Stimulated activated CD4-positive, alpha-beta T cell treated with anti-CD3 and anti-CD28 coated beads, Interleukin-4, amount 100 ng/mL, for 24 hours (primary cell): ENCODE results near the gene FGF18.

Experiments
- DNase-seq: peaks from one replicate; pipeline ENCODE4 v3.0.0-alpha.2; 2020

FGF18 gene

GRCh38 chr5:171445644-171446516, 26.4 kb downstream of the FGF18 start:
- DNase-seq, result no peak

DNA sequence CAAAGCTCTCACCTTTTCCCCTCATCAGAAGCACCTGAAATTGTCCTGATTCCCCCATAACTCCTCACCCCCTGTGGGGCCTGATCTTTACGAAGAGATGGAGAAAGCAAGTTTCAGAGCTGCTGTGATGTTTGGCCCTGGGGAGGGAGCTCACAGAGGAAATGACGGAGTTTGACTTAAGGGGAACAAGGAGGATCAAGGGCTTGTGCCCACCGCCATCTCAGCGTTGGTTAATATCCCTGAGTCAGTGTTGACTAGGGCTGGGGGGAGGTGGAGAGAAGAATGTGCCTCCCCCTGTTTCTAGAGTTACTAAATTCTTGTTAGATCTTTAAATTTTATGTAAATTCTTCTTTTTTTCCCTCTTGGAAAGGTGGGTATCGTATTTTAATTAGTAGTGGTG, 27.8 kb downstream of the FGF18 start:
- no peak for DNase-seq

- DNase-seq, result no peak
Observed at GRCh38 chr5:171449426-171449825, 30.0 kb downstream of the FGF18 start.

DNA sequence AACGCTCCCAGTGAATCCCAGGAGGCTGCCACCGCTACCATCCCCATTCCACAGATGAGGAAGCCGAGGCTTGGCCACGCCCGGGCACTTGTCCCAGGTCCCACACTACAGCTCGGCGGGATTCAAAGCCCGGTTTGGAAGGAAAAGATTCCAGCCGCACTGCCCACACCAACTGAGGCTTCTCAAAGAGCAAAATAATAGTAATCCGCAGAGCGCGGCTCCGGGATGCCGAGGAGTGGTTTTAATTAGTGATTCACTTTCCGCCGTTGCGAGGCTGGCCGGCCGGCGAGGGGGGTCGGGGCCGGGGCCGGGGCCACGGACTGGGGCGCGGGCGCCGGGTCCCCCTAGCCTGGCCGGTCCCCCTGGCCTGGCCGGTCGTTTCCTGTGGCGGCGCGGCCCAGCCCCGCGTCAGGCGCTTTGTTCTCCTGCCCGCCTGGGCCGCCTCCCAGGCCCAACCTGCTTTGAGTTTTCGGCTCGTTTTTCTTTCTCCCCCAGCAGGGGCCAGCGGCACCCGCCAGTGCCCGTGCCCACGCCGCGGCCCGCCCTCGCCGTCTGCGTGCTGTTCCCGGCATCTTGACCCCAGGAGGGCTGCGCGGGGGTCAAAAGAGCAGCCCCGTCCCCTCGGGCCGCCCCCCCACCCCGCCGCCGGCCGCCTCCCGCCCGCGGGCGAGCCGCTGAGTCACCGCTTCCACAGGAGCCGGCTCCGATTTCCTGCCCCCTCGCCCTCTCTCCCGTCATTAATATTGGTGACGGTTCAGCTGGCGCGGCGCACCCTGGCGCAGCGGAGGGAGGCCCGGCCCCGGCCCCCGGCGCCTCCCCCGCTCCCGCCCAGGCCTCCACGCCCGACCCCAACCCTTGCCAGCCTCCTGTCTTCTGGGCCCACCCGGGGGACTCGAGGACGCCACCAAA, 31.2 kb downstream of the FGF18 start:
- DNase-seq, result peak; percentile 22

GRCh38 chr5:171451421-171451820, 32.0 kb downstream of the FGF18 start:
- DNase-seq, result no peak

DNA sequence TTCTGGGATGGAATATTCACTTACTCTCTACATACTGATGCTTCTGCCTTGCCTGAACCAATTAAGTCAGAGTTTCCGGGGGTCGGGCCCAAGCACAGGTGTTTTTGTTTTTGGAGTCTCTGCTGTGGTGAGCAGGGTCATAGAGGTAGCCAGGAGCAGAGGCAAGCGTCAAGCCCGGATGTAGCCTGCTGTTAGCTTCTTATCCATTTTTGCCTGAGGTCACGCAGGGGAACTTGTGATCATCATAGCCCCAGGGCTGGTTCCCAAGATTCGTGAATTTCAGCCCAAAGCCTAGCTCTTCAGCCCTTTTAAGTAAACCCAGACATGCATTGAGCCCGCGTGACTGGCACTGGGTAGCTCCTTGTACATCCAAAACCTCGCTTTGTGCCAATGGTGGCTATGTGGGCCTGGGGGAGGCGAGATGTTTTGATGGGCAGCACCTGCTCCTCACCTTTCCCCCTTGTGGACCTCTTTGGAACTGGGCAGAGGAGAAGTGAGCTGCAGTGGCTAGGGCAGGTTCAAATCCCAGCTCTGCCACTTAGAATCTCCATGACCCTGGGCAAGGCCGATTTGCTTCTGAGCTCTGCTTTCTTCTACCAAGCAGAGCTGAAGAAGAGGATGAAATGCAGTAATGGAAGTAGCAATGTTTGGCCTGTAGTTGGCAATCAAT, 33.7 kb downstream of the FGF18 start:
- no peak for DNase-seq

DNA sequence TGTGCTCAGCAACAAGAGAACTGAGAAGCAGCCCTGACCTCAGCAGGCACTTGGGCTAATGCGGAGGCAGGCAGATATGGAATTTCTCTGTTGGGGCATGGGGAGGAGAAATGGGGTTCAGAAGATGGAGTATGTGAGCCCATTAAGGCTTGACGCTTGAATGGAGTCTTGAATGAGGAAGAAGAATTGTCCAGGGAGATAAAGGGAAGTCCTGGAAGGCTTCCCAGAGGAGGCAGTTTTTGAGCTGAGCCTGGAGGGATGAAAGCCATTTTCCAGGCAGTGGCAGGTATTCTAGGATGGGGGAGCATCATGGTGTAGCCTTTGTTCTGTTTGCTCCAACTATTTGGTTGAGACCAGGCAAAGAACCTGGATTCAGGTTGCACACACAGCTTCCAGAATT, 34.5 kb downstream of the FGF18 start:
- DNase-seq, result no peak

GRCh38 chr5:171454549-171454948, 35.1 kb downstream of the FGF18 start:
- DNase-seq, result no peak

DNA sequence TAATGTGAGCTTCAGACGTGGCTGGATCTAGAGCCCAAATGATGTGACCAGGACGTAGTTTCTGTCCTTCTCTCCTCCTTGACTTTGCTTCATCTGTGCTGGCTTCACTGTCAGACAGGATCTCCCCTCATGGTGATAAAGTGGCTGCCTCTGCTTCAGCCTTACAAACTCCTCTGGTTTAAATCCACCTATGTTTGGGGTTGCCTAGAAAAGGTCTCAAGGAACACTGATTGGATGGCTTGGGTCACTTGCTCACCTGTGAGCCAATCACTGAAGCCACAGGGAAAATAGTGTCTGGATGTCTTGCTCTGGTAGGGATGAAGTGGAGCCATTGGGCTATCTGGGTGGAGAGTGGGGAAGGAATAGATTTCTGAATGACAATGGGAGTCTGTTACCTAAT, 36.1 kb downstream of the FGF18 start:
- no peak for DNase-seq

DNA sequence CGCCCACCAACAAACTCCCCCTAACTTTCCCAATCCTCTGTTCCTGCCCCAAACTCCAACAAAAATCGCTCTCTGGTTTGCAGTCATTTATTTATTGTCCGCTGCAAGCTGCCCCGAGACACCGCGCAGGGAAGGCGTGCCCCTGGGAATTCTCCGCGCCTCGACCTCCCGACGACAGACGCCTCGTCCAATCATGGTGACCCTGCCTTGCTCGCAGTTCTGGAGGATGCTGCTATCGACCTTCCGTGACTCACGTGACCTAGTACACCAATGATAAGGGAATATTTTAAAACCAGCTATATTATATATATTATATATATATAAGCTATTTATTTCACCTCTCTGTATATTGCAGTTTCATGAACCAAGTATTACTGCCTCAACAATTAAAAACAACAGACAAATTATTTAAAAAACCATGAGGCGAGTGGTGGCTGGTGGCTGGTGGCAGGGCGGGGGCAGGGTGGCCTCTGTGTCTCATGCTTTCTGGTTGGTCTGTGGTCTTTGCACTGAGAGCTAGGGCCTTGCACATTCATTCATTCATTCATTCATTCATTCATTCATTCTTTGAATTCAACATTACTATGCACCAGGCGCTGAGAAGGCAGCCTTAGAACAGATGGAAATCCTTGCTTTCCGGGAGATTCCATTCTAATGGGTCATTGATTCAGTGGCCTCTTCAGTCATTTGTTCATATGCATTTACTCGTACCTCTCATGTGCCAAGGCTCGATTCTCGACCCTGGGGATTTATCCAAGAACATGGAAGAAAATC, 37.9 kb downstream of the FGF18 start:
- no peak for DNase-seq

GRCh38 chr5:171459839-171460238, 40.4 kb downstream of the FGF18 start:
- no peak for DNase-seq

DNA sequence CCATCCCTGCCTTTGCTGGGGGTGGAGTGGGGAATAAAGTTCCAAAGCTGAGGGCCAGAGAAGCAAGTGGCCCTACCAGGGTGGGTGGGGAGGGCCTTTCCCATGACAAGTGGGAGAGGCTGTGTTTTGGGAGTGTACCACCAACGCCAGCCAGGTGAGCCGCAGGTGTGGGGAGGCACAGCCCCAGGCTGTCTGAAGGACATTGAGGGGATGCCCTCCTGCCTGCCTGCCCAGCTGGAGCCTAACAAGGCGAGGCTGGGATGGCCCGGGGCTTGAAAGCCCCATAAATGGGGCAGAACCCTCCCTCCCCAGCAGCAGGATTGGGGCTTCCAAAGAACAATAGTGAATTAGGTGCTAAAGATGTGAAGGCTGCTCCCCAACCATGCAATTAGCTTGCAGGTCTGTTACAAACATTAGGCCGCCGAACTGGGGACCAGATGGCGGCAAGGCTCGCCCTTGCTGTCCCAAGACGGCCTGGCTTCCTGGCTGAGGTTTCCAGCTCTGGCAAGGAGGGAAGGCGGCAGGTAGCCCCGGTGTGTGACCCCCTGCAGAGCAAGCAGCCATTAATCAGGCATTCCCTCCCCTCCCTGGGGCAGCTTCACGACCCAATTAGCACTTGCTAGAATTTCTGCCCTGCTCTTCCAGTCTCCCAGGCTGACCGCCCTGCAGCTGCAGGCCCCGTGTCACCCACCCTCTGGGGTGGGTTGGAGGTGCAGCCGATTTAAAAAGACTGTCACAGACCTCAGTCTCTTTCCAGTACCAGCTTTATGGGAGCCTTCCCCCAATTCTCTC, 42.9 kb downstream of the FGF18 start:
- DNase-seq, result no peak

DNA sequence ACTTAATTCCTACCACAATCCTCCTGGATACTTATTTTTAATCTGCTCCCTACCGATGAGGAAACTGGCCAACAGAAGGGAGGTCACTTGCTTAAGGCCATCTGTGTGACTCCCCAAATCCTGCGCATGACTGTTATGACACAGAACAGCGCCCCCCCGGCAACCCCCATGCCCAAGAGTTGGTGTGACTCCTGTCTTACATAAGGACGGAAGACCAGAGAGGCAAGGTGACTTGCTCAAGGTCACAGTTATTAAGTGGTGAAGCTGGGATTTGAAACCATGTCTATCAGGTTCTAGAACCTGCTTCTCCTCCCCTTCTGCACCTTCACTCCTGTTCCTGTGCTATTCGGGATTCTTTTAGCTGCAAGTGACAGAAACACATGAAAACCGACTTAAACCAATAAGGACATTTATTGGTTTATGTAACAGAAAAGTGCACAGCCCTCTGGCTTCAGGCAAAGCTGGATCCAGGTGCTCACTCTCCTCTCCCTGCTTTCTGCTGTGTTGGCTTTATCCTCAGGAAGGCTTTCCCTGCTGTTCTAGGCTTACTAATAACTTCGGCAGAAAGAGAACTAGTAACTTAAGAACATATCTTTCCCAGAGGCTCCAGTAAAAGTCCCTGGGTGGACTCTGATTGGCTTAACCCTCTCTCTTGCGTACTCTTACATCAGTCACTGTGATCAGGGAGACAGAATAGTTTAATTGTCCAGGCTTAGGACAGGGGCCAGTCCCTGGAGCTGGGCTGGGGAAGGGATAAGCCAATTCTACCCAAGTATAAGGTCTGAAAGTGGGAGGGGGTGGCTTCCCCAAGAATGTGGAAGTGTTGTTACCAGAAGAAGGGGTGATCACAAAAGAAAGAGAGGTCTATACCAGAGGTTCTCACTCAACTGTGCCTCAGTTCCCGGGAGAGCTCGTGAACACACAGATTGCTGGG, 43.7 kb downstream of the FGF18 start:
- no peak for DNase-seq

DNA sequence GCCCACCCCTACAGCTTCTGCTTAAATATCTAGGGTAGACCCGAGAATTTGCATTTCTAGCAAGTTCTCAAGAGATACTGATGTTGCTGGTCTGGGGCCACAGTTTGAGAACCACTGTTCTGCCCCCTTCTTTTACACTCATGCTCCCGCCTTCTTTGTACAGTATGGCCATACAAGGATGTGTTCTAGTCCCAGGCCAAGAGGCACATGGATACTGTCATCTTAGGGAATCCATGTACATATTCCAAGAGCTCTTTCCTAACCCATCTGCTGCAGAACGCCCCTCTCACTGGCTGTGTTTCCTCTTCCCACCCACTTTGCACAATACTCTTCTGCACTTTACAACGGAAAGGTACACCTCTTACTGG, 44.4 kb downstream of the FGF18 start:
- DNase-seq, result no peak

DNA sequence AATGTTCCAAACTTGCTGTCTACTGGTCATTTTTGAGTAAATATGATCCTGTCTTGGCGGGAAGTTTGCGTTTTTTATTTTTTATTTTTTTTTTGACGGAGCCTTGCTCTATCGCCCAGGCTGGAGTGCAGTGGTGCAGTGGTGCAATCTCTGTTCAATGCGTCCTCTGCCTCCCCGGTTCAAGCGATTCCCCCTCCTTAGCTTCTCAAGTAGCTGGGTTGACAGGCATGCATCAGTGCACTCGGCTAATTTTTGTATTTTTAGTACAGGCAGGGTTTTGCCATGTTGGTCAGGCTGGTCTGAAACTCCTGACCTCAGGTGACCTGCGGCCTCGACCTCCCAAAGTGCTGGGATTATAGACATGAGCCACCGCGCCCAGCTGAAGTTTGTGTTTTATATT, 45.4 kb downstream of the FGF18 start:
- no peak for DNase-seq

DNA sequence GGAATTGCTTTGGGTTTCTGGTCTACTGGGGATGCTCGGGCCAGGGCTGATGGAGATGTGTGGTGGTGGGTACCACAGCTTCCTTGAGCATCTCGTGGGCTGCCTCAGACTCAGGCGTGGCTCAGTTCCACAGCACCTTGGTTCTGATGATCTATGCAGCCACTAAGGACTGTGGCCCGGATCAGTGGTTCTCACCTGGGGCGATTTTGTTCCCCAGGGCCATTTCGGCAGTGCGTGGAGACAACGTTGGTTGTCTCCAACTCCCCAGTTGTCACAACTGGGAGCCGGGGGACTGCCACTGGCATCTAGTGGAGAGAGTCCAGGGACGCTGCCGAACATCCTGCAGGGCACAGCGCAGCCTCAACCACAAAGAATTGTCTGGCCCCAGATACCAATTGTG, 47.7 kb downstream of the FGF18 start:
- no peak for DNase-seq

DNA sequence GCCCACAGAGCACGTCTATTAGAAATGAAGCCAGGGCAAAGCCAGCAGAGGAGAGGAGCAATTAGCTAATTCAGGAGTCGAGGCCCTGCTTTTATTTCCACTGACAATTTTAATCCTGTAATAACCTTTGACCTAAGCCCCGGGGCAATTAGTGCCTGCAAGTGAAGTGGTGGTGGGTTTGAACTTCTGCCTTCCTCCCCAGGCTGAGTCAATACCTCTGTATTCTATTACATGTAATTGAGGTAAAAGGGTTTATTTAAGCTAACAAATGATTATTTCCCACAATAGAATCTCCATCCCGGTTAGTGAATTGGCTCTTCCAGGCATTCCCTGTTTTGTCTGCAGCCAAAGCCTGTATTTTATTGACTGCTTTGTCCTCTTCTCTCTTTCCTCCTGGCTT, 49.9 kb downstream of the FGF18 start:
- no peak for DNase-seq

DNA sequence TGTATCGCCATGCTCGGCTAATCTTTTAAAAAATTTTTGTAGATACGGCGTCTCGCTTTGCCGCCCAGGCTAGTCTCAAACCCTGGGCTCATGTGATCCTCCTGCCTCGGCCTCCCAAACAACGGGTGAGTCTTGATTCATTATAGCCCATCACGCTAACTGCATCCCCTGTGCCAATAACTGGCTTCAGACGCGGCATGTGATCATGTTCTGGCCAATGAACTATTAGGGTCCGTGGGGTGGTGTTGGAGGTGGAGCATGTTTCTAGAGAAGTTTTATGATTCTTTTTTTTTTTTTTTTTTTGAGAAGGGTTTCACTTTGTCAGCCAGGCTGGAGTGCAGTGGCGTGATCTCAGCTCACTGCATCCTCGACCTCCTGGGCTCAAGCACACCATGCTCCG, 51.0 kb downstream of the FGF18 start:
- DNase-seq, result no peak

DNA sequence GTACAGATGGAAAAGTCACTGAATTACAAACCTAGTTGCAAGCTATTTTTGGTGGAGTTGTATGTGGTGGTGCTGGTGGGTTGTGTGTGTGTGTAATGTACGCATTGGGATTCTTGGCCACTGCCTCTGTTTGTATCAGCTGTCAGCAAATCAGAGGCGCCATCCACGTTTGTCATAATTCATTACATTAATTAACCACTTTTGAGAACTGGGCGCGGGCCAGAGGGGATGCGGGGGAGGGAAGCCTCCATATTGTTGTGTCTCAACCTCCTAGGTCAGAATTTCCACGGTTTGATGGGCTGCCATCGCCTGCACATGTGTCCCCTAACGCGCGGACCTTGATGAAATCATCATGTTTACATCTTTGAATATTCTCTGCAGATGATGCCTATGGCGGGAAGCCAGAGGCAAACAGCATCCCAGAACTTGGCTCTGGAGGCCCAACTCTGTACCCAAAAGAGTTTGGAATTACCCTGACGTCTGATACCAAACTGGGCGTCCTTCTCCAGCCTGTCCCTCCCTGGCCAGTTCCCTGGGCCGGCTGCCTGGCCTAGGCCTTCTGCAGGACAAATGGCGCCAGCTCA, 54.9 kb downstream of the FGF18 start:
- DNase-seq, result no peak

- DNase-seq, result no peak
Observed at GRCh38 chr5:171475596-171475995, 56.1 kb downstream of the FGF18 start.
